ENCODE data around the gene MLYCD.

GRCh38 chr16:83911290-83911689 is 12.4 kb downstream of the MLYCD start:
- TF ChIP-seq POLR2AphosphoS5 (IDR thresholded peaks at IDR 0.05) (no peak), POLR2A (IDR thresholded peaks at IDR 0.05) (no peak)

Measured in upper lobe of left lung (tissue), 4 donors.